Lower leg skin (tissue), 3 donors: ENCODE measurements around the gene ABCG4.
"Not testable (repeated sequence)": the region's sequence is repeated elsewhere in the genome, so short reads cannot be mapped to it uniquely, and the experiment has no call there.

Source experiments
- POLR2A ChIP-seq, 2 donors: fragments of 450-650 bp; IDR thresholded peaks; one replicate each; pipeline ENCODE4 v1.6.1; 2016 to 2017; ENCODE audit warnings: antibody characterized with exemption in 2 of 2, mild to moderate bottlenecking in 1 of 2, moderate library complexity in 1 of 2
- TF ChIP-seq, protein P1 (sequence below), 3 donors: fragments of 450-650 bp; IDR thresholded peaks; one replicate each; pipeline ENCODE4 v1.5.1; 2016; ENCODE audit warnings: antibody characterized with exemption in 3 of 3, mild to moderate bottlenecking in 3 of 3, moderate library complexity in 2 of 3

DNA sequence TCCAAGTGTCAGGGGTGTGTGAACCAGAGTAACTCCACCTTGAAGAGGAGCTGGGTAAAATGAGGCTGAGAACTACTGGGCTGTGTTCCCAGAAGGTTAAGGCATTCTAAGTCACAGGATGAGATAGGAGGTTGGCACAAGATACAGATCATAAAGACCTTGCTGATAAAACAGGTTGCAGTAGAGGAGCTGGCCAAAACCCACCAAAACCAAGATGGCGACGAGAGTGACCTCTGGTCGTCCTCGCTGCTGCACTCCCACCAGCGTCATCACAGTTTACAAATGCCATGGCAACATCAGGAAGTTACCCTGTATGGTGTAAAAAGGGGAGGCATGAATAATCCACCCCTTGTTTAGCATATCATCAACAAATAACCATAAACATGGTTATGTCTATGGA, 52.4 kb downstream of the ABCG4 start:
- TF ChIP-seq, protein P1, sequence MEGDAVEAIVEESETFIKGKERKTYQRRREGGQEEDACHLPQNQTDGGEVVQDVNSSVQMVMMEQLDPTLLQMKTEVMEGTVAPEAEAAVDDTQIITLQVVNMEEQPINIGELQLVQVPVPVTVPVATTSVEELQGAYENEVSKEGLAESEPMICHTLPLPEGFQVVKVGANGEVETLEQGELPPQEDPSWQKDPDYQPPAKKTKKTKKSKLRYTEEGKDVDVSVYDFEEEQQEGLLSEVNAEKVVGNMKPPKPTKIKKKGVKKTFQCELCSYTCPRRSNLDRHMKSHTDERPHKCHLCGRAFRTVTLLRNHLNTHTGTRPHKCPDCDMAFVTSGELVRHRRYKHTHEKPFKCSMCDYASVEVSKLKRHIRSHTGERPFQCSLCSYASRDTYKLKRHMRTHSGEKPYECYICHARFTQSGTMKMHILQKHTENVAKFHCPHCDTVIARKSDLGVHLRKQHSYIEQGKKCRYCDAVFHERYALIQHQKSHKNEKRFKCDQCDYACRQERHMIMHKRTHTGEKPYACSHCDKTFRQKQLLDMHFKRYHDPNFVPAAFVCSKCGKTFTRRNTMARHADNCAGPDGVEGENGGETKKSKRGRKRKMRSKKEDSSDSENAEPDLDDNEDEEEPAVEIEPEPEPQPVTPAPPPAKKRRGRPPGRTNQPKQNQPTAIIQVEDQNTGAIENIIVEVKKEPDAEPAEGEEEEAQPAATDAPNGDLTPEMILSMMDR (IDR thresholded peaks at IDR 0.05): not testable (repeated sequence)
- not testable (repeated sequence) for TF ChIP-seq POLR2A (IDR thresholded peaks at IDR 0.05)
